GM18505 (cell line): Measurements from ENCODE around the gene BPTF.
A peak's percentile ranks its signal among the peaks of the same experiment; 100 is the strongest.
"Not testable (repeated sequence)": the region's sequence is repeated elsewhere in the genome, so short reads cannot be mapped to it uniquely, and the experiment has no call there.

Source experiments
- ATAC-seq: cut with Tn5 transposase; IDR thresholded peaks from one replicate; pipeline ENCODE4 v1.9.1; 2021; ENCODE audit not compliant: unreplicated experiment
- POLR2A ChIP-seq: IDR thresholded peaks from 4 replicates; pipeline ENCODE4 v1.6.1; 2011; ENCODE audit warnings: borderline replicate concordance; ENCODE audit not compliant: insufficient read depth, insufficient read length; ENCODE audit errors: extremely low read depth

Gene BPTF, protein sequence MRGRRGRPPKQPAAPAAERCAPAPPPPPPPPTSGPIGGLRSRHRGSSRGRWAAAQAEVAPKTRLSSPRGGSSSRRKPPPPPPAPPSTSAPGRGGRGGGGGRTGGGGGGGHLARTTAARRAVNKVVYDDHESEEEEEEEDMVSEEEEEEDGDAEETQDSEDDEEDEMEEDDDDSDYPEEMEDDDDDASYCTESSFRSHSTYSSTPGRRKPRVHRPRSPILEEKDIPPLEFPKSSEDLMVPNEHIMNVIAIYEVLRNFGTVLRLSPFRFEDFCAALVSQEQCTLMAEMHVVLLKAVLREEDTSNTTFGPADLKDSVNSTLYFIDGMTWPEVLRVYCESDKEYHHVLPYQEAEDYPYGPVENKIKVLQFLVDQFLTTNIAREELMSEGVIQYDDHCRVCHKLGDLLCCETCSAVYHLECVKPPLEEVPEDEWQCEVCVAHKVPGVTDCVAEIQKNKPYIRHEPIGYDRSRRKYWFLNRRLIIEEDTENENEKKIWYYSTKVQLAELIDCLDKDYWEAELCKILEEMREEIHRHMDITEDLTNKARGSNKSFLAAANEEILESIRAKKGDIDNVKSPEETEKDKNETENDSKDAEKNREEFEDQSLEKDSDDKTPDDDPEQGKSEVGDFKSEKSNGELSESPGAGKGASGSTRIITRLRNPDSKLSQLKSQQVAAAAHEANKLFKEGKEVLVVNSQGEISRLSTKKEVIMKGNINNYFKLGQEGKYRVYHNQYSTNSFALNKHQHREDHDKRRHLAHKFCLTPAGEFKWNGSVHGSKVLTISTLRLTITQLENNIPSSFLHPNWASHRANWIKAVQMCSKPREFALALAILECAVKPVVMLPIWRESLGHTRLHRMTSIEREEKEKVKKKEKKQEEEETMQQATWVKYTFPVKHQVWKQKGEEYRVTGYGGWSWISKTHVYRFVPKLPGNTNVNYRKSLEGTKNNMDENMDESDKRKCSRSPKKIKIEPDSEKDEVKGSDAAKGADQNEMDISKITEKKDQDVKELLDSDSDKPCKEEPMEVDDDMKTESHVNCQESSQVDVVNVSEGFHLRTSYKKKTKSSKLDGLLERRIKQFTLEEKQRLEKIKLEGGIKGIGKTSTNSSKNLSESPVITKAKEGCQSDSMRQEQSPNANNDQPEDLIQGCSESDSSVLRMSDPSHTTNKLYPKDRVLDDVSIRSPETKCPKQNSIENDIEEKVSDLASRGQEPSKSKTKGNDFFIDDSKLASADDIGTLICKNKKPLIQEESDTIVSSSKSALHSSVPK (N-terminal part only)

DNA sequence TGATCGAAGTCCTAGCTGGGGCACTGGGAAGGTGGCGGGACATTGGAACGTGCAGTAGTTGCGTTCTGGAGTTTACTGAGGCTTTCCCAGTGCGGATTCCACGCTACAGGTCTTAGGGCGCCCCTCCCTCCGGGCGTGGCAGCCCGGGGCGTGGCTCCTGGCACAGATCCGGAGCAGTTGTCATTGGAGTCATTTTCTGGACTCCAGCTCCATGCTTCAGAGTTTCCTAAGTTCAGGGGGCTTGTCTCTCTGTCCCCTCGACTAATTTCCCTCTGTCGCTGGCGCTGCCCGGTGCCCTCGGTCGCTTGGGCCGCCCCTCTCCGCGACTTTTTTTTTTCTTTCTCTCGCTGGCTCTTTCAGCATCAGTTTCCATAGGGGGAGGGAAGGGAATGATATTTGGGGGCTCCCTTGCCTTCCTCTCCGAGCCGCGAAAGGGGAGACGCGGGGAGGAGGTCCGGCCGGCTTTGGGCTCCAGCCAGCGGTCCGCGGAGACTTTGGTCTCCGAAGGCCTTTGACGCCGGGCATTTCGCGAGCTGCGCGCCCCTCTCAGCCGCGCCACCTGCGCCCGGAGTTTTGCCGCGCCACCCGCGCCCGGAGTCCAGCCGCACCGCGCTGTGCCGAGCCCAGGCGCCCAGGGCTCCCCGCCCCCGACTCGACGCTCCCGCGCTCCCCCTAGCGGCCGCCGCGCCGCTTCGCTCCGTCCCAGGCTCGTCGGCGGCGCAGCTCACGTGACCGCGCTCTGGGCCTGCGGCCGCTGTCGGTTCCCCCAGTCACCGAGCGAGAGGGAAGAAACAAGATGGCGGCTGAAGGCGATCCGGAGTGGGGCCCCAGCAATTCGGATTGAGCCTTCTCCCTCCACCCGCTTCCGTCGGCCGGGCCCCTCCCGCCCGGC is at the start of gene BPTF:
BPTF (plus strand) TSS at position 769 of the 892 bp plus-strand sequence. CDS start 222 bp downstream, outside the sequence.
- peak; percentile 84 for TF ChIP-seq POLR2A
- peak; percentile 79 for ATAC-seq

DNA sequence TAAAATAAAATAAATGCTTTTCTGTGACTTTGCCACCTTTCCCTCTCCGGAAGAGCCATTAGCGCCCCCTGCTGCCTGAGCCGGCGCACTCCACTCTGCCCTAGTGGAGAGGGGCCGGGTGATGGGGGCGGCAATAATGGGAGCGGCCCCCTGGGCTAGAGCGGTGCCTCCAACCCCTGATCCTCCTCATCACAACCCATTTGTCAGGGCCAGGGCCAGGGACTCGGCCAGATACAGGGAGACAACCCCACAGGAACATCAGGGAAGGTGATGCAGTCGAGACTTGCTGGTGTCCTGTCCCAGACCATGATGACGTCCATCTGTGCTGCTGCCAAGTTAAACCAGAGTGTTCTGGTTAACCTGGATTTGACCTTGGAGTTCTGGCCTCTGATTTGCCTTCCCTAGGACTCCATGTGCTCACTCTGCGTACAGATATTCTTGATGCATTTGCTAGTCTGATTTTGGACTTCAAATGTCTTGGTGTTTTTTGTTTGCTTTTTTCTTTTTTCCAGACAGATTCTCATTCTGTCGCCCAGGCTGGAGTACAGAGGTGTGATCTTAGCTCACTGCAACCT is 46.1 kb upstream of the BPTF start:
- no peak for TF ChIP-seq POLR2A
- no peak for ATAC-seq

DNA sequence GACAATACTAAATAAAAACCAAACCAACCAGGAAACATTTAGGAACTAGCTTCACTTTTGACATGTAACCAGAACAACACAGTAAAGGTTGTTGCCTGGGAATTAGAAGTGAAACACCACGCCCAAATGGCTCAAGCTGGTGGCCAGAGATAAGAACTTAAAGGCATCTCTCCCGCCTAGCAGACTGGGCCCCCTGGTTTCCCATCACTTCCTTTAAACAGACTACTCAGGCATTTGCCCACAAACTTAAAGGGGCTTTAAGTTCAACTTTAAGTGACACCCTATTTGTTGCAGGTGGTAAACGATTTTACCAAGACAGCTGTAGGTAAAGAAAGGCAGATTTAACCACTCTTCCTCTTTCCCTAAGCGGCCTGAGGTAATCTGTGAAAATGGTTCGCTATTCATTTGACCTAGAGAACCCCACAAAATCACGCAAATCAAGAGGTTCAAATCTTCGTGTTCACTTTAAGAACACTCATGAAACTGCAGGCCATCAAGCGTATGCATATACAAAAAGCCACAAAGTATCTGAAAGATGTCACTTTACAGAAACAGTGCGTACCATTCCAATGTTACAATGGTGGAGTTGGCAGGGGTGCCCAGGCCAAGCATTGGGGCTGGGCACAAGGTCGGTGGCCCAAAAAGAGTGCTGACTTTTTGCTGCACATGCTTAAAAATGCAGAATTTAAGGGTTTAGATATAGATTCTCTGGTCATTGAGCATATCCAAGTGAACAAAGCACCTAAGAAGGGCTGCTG is 40.8 kb upstream of the BPTF start:
- ATAC-seq = no peak

DNA sequence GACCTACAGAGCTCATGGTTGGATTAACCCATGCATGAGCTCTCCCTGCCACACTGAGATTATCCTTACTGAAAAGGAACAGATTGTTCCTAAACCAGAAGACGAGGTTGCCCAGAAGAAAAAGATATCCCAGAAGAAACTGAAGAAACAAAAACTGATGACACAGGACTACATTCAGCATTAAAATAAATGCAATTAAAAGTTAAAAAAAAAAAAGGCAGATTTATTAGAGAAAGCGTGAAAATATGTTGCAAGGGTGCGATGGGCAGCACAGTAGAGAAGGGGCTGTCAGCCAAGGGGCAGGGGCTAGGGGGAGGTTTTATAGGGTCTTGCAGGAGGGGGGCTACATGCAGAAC is 40.2 kb upstream of the BPTF start:
- no peak for TF ChIP-seq POLR2A
- no peak for ATAC-seq

More for the DNA sequence above, 40.8 kb upstream of the BPTF start:
- no peak for TF ChIP-seq POLR2A

DNA sequence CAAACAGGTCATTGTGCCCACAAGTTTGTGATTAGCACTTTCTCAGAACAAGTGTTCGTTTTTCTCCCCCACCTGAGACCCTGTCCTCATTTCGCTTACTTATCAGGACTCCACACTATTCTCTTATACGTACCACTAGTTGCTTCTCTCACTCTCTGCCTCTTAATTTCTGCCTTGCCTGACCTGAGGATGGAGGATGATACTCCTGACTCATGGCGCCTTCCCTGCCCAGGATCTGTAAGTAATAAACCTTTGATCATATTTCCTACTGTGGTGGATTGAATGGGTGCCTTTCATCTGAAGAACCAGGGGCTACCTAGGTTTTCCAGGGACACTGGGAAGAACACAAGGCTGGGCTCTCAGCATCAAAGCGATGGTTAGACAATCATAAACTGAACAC is 39.8 kb upstream of the BPTF start:
- no peak for TF ChIP-seq POLR2A
- ATAC-seq = no peak

DNA sequence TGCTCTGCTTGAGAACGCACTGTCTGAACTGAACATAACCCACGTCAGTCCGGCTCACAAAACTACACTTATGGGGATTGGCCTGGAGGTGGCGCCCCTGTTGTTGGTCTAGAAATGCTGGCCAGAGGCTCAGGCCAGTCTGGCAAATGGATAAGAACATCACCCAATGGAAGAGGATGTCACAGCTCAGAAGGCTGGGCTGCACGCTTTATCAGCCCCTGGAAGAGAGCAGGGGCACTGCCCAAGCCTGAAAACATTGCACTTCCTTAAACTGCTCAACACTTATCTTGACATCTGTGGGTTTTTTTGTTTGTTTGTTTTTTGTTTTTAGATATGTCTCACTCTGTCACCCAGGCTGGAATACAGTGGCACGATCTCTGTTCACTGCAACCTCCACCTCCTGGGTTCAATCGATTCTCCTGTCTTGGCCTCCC is 24.8 kb upstream of the BPTF start:
- peak; percentile 64 for ATAC-seq
- TF ChIP-seq POLR2A = no peak

DNA sequence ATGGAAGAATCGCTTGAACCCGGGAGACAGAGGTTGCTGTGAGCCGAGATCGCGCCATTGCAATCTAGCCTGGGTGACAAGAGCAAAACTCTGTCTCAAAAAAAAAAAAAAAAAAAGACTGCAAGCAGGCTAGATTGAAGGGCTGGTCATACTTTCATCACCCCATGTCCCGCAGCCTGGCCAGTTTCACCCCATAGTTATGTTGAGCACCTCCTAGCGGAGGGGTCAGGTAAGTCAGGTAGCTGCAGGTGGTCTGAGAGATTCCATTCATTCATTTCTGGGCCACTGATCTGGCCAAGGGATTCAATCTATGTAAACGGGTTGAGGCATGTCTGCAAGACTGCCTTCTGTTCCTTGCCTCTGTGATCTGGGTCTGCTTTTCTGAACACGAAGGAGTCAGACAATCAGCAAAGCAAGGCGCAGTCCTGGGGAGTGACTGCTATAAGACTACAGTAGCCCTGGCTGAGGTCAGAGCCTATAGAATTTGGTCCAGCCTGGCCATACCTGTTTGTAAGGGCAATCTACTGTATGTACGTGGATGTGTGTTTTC is 23.6 kb upstream of the BPTF start:
- no peak for TF ChIP-seq POLR2A
- ATAC-seq = no peak

DNA sequence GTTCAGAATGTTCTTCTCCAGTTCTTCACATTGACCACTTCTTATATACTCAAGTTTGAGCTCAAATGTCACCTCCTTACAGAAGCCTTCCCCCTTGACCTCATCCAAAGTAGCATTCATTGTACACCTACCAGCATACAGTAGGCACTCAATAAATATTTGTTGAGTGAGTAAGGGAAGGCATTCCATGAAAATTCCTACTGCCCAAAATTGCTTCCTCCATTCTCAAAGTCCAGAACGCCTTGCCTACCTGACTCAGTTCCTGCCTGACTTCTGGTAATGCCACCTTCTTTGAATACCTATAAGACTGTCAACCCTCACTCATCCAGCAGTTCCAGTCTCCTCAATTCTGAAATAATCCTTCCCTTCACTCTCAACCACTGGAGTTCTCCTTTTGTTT is 14.8 kb upstream of the BPTF start:
- no peak for TF ChIP-seq POLR2A
- no peak for ATAC-seq

DNA sequence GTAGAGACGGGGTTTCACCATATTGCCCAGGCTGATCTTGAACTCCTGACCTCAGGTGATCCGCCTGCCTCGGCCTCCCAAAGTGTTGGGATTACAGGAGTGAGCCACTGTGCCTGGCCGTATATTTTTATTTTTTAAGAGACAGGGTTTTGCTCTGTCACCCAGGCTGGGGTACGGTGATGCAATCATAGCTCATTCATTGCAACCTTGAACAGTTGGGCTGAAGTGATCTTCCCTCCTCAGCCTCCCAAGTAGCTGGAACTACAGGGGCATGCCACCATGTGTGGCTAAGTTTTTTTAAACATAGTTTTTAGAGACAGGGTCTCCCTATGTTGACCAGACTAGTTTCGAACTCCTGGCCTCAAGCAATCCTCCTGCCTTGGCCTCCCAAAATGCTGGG is 12.9 kb upstream of the BPTF start:
- ATAC-seq = not testable (repeated sequence)

DNA sequence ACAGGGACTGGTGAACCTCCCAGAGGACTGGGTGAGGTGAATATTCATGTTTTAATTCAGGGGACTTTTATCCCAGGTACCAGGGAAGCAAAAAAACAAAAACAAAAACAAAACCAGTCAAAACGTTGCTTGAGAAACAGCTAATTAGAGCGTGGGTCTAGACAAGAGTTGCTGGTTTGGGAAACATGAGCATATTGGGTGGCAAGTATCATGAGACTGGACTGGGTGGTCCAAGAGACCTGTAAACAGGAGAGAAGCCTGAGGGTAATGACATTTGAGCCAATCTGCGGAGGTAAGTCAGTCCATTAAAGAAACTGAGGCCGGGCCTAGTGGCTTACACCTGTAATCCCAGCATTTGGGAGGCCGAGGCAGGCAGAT is 11.5 kb upstream of the BPTF start:
- ATAC-seq = no peak
- no peak for TF ChIP-seq POLR2A
